NAMALWA (cell line): Measurements from ENCODE around the gene IDH2.

Source experiments
- DNase-seq: peaks from one replicate; pipeline ENCODE4 v3.0.0-alpha.2; 2015; ENCODE audit warnings: low spot score

Gene IDH2

DNA sequence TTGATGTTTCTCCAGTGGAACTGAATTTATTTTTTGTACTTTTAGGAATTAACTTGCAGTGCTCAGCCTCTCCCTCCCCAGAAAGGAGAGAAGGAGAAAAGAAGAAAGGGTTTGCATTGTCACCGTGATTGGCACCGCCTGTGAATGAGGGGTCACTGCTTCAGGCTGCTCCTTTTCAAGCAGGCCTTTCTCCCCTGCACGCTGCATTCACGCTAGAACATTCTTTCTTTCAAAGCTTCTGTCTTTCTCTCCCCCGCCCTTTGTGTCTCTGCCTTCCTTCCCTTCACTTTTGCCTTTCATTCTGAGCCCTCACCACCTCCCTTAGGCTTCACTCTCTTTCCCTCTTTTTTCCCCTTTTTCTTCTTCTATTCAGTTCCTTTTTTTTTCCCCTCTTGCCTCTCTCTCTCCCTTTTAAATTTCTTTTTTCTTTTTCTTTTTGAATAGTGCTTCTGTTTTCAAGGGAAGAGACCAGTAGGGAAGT, 58.7 kb downstream of the IDH2 start:
- DNase-seq: no peak

DNA sequence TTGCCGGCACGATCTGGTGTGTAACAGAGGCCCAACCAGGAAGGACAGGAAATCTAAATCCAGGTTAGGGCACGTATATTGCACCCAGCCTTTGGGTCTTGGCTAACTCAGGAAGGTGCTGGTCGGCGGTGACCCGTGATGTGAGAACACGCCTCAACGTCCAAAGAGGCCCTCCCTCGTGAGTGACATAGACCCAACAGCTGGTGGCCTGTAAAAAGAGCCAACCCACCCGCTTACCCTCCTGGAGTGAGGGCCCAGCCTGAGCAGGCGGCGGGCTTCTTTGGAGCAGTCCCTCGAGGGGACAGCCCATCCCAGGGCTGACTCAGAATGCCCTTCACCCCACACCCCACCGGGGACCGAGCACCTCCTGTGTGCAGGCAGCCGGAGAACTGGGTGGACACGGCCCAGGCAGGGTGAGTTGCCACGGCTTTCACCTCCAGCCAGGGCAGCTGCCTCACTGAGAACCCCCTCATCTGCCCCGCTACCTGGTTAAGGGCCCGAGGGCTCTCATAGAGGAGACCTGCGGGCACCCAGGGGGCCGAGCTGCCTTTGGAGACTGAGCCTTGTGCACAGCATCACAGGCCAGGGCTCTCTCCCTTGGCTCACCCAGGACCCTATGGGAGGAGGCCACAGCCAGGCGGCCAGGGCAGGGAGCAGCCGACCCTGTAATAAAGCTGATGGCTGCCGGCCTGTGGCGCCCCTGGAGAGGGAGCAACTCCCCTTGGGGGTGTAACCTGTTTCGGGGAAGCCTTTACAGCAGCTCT, 59.3 kb downstream of the IDH2 start:
- no peak for DNase-seq

DNA sequence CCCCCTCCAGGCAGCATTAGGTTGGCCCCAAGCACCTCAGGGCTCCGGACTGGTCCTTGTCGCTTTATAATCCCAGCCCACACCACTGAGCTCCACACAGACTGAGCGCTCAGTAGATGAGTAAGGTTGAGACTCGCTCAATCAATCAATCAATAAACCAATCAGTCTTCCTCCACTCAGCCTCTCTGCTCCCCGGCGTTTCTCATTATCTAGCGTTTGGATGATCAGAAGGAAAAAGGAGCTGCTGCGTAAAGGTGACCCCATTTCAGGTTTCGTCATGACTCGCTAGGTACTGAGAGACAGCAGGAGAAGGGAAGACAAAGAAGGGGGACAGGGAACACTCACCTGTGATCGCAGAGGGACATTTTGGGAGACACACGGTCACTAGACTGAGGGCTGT, 59.9 kb downstream of the IDH2 start:
- no peak for DNase-seq

DNA sequence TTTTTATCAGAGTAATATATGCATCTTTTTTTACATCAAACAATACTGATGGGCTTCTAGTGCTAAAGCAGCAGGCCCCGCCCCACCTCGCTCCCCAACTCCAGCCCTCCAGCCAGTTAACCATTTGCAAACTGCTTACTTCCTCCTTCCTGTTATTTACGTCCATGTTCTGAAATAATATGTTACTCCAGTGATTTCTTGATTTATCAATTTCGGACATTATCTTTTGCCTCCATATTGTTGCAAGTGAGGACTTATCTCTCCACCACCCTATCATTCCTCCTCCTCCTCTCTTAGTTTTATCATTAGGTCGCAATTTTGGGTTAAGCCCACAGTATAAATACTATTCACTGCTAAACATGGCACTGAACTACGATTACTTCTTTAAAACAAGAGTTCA, 61.6 kb downstream of the IDH2 start:
- no peak for DNase-seq

DNA sequence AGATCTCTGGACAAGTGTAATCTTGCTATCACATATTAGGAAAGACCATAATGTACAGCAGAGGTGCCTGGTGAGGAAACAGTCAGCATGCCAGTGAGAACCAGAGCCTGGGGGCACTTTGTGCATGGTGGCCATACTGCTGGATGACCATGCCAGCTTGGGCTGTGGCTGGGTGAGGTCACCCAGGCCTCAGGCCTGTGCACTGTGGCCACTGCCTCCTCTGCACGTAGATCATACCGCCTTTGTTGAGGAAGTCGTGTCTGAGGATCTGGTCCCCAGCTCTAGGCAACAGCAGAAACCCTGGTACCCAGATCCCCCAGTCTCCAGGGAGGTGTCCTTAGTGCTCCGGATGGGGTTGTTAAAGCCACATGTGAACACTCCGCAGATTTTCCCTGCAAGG, 62.3 kb downstream of the IDH2 start:
- no peak for DNase-seq

DNA sequence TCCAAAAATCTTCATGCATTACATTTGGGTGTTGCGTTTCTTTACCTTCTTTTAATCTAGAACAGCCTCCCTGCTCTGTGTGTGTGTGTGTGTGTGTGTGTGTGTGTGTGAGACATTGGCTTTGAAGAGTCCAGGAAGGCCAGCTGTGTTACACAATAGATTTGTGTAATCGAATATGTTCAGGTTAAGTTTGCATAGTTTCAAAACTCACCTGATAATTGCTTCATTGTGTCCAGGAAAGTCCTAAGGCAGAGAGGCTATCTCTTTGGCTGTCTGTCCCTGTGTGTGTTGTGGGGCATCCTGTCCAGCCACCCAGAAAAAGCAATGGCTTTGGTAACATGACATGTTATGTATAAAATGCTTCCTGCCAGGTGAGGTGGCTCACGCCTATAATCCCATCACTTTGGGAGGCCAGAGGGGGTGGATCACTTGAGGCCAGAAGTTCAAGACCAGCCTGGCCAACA, 63.6 kb downstream of the IDH2 start:
- DNase-seq: no peak

DNA sequence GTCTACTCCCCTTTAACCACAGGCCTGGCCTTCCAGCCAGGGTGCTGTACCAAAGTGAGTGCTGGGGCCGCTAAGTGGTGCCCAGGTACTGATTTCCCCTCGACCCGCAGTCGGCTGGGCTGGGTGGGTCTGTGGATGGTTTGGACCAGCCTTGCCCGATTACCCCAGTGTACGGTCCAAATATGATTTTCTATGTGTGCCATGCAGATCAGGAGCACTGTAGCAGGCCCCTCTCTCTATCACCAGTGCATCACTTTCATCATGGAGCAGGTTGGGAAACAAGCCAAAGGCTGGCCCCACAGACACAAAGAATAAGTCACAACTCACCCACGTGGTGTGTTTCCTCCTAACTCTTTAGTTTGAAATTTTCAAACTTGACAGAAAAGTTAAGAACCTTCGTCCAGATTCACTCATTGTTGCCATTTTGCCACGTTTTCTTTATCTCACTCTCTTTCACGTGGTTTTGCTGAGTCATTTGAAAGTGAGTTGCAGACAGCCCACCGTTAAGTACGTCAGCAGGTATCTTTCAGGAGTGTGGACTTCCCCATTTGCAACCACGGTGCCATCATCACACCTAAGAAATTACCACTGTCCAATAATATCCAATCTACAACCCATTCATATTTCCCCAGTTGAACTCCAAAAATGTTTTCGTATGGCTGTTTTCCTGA, 64.2 kb downstream of the IDH2 start:
- no peak for DNase-seq

DNA sequence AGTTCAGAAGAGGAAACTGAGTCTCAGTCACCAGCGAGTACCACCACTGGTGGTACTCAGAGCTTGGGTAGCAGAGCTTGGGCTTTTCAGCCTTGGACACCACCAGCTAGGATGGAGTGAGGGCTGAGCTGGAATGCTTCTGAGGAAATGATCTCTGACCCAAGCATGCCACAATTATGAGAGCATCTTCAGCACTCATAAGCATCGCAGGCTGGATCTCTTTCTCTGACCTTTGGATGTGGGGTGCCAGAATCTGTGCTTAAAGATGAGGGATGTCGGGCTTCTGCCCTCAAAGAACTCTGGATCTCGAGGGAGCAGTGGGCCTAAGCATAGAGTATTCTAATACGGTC, 64.8 kb downstream of the IDH2 start:
- DNase-seq: no peak

DNA sequence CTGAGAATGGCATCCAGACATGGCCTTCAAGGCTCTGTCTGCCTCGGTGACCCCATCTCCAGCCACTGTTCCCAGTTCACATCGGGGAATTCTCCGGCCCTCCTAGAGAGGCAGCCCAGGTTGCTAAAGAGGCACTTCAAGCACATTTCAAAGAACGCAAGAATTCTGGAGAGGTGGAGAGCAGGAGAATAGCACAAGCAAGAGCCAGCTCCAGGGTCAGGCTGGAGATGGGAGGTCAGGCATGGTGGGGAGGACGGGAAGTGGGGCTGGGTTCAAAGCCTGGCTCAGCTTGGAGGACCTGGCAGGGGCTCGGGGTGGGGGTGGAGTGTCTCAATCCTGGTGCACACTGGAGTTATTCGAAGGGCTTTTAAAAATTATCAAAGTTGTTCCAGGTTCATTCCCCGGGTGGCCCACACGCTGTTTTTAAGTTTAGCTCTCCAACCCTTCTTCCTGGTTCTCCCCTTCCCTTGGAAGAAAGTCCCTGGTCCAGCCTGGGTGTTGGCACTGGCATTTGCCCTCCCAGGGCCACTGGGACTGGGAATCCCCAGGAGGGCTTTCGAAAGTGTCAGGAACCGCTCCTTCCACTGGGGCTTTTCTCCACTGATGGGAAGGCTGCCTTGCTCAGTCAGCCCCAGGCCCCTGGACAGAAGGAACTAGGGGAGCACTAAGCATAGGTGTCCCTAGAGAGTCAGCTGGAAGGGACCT, 65.3 kb downstream of the IDH2 start:
- DNase-seq: no peak

DNA sequence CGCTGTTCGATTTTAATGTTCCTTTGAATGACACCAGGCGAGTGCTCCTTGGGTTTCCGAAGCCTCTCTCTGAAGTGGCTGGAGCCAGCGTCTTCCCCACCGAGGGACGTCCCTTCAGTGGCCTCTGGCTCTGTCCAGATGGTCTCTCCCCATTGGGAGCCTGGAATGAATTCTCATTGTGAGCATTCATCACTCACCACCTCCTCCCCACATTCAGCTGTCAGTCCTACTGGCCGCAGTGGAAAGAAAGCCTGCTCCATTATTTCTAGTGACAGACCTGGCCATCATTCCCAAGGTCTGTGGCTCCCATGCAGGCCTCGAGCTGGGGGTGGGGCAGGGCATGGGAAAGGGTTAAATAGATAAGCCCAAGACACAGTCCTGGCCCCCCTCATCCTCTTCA, 65.9 kb downstream of the IDH2 start:
- DNase-seq: no peak

DNA sequence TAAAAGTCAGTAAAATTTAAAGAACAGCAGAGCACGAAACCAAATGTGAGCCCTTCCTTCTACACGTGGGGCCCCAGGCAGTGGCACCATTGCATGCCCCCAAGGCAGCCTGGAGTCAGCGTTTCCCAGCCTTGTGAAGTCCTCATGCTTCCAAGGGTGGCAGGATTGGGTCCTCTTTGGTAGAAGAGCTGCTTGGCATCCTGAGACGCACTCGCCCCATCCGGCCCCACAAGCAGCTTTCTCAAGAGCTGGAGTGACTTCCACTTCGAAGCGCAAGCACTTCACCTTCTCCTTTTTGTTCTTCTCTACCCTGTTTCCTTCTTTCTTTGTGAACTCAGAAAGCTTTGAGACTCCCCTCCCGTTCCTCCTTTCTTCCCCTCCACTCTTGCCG, 66.4 kb downstream of the IDH2 start:
- no peak for DNase-seq

DNA sequence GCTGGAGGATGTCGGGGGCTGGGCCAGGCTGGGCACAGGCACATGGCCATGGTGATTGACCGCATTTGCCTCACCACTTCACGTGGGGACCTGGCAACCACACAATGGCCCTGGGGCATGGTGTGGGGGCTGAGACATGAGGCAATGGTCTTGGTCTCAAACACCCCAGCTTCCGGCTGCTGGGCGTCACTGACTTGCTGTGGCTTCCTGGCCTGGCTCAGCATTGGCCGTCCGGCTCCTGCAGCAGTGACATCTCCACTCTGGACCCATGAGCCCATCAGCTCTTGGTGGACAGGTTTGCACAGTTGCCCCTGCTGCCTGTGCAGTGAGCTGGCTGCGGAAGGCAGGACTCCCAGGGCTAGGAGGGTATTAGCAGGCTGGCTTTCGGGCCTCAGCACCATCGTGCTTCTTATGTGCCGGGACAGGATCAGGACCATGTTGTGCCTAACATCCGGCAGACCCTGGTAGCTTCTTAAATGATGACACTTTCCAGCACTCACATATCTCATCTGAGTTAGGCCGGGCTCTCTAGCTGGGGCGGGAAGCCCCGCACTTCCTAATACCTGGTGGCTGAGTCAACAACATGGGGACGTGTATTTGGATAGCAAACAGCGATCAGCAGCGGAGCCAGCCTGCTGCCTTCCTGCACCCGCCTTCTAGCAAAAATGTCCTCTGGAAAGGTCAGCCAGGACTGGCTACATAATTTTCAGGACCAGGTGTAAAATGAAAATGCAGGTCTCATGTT, 67.0 kb downstream of the IDH2 start:
- no peak for DNase-seq

DNA sequence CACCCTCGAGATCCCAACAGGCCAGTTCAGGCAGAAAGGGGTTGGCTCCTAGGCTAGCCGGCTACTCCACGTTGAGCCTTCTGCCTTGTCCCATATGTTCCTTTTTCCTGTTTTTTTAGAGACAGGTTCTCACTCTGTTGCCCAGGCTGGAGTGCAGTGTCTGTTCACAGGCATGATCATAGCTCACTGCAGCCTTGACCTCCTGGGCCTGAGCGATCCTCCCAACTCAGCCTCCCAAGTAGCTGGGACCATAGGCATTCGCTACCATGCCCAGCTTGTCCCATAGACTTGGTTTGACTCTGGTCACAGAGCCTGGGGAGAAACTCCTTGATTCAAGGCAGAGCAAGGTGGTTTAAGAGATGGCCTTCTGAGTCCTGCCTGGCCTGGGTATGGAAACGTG, 68.8 kb downstream of the IDH2 start:
- no peak for DNase-seq
